NCI-H1417 treated with DMSO at 0.1 percent for 48 hours (cell line): Measurements from ENCODE around the gene KCNK15.
"Not testable (repeated sequence)": the region's sequence is repeated elsewhere in the genome, so short reads cannot be mapped to it uniquely, and the experiment has no call there.

ENCODE experiments used
- DNase-seq: peaks from one replicate; lab custom pipeline; 2025; lab: John Stamatoyannopoulos, UW

Gene KCNK15

DNA sequence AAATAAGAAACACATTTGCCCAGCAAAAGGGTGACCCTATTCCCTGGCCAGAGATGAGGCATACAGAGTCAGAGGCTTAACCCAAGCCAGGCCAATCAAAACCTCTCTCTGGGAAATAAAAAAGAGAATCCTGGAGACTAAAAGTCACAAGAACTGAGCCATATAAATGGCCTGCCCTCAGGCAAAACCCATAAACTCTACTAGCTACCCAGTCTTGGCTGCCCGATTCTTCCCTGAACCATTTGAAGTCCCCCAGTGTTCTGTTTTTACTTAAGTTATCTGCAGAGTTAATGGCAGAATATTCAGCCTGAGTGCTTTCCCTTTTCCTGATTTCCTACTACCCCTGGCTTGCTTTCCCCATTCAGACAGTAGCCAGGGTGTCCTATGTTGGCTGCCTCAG is 13.9 kb downstream of the KCNK15 start:
- DNase-seq, result no peak

DNA sequence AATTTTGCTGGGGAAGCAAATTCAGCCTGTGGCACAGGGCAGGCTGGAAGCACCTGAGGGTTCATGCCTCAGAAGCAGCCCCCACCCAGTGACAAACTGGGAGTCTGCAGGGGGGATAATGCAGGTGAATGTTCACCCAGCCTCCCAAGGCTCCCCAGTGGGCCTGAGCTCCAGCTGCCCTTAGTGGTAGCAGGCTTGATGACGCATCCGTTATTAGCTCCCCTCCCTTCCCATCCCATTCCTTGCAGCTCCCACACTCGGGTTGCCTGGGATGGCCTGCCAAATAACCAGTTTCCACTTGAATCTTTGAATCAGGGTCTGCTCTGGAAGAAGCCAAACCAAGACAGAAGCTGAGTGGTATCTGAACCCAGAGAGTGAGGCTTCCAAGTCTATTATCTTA is 15.8 kb downstream of the KCNK15 start:
- DNase-seq, result no peak

DNA sequence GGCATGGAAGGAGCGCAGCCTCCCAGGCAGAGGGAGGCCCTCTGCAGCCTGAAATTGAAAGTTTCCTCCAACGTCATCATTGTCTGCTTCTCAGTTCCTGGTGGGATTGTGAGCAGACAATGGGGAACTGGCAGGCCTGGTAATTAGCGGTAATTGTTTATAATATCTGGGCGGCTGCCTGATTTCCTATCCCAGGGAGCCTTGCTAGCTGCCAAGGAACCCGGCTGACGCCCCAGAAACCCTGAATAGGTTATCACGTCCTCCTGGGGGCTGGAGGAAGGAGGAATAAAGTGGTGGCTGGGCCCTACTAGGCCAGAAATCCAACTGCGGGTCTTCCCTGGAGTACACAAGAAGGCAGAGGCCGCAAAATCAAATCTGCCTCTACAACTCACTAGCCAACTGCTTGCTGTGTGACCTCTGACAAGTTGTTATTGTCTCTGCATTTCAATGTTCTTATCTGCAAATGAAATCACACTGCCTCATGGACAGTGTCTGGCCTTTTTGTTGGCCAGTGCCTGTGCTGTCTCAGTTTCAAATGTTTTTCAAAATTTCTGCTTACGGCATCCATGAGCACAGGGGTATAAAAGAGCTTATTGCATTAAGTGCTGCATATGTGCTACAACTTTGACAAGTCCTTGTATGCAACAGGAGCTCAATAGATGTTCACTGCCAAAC is 16.9 kb downstream of the KCNK15 start:
- no peak for DNase-seq

DNA sequence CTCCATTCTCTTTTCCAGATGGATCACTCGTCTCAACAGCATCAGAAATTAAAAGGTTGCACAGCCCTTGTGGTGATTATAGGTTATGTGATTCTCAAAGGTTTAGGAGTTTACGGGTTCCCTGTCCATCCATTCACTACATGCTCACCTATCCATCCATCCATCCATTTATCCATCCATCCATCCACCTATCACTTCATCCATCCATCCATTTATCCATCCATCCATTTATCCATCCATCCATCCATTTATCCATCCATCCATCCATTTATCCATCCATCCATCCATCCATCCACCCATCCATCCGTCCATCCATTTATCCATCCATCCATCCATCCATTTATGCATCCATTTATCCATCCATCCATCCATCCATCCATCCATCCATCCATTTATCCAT is 18.1 kb downstream of the KCNK15 start:
- not testable (repeated sequence) for DNase-seq

DNA sequence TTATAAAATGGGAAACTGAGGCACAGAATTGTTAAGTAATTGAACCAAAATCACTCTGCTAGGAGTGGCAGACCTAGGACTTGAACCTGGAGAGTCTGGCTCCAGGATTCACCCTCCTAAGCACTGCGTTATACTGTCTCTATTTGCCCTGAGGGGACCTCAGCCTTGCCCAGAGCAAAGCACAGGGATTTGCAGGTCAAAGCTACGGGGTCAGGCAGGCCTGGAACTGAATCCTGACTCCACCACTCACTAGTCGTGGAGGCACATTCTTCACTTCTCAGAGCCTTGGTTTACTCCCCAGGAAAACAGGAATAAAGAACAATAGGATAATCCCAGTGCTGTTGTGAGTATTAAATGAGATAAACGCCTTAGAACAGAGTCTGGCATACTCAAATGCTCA is 19.4 kb downstream of the KCNK15 start:
- DNase-seq, result no peak

DNA sequence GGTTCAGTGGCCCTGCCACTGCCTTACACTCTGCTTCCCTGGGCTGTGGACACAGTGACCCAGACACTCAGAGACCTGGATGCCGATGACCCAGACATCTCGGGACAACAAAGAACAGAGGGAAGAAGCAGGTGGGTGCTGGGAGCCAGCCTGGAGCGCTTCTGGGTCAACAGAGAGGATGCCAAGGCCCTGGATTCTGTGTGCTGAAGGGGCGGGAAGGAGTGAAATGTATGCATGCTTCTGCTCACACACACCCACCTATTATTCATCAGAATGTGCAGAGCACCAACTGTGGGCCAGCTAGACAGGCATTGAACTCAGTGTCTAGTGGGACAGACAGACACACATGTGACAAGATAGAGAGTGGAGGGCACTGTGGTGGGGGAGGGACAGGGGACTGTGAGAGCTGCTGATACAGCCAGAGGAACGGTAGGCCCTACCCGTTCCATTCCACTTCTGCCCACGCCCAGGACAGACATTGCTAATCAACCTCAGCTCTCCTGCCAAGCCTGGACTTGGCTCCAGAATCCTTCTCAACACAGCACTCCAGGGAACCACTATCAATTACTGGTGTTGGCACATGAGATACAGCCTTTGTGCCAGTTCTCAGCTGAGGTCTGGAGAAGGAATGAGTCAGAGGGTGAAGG is 20.2 kb downstream of the KCNK15 start:
- DNase-seq, result no peak

DNA sequence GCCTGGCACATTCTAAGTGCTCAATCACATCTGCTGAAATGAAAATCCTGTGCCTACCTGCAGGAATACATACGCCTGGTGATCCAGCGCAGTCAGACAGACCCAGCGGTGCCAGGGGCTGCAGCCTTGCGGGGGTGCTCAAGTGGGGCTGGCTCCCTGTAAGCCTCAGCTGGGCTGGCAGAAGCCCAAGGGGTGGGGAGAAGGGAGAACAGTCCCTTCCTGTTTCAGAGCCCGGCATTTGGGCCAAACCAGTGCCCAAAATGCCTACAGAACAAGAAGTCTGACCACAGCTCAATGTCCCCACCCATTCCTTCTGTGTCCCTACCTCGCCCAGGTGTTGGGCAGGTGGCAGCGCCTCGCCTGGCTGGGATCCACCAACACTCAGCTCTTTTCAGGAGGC is 22.6 kb downstream of the KCNK15 start:
- DNase-seq, result no peak

DNA sequence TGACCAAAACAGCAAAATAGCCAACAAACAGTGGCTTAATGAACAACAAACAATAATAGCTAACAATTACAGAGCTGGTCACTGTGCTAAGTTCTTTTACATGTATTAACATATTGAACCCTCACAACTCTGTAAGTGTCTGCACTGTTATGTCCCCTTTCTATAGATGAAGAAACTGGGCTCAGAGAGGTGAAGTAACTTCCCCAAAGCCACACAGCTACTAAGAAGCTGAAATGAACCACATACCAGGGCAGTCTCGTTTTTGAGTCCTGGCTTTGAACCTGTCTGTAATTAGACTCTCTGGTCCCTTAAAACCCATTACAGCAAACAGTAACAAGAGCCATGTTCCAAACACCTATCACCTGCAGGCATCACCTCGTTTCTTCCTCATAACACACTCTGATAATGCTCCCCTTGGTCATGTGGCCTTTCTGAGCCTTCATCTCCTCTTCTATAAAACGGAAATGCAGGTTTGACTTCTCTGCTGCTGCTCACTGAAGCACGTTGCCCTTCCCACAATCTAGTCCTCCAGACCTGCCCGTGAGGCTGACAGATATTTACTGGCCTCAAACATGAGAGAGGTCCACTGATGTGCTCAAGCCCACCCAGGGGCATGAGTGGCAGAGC is 23.3 kb downstream of the KCNK15 start:
- DNase-seq, result no peak

DNA sequence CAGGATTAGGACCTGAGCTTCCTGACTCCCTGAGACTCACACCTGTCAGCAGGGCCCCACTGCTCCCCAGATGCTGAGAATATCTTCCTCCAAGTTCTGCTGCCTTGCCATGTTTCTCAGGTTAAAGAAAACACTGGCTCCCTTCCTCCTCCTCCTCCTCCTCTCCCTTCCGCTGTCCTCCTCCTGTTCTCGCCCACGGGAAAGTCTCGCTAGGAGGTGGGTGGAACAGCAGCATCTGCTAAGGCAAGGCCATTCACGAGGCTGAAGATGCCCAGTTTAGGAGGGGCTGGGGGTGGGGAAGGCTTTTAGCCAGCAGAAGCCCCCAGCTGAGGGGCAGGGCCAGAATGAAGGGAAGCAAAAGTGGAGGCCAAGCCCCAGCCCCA is 23.8 kb downstream of the KCNK15 start:
- DNase-seq, result no peak

DNA sequence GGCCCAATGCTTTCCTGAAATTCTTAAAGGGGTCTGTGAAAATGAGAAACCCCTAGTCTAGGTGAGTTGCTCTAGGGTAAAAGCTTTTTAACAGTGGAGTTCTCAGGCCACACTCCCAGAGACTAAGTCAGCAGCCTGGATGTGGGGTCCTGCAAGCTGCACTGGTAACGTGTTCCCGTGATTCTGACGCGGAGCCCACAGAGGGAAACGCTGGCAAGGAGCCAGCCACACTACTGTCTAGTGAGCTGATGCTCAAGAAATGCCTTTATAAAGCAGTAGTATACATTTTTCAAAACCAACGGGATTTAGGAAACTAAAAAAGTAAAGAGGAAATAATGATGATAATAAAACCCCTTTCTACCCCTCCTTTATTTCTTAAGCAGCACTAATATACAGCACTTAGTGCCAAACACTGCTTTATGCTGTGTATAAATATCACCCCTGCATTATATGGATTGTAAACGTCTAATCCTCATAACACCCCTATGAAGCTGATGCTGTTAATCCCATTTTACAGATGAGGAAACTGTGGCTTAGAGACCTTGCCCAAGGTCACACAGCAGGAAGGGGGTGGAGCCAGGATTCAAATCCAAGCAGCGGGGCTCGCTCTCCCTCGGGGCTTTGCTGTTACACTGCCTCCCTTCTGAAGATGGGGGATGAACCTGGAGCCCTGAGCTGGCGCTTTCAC is 25.0 kb downstream of the KCNK15 start:
- no peak for DNase-seq

DNA sequence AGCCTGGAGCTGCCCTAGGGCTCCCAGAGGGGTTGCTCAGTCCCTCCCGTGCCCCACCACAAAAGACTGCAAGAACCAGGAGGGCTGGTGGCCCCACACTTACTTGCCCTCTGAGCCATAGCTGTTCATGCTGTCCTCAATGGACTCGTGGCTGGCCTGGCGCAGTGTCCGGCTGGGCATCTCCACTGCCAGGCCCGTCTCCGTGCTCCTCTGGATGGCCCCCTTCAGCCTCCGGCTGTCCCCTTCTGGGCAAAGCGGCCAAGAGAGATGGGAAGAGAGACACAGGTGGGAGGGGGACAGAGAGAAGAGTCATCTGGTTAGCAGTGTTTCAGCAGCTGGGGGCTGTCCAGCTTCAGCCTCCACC is 25.5 kb downstream of the KCNK15 start:
- no peak for DNase-seq

DNA sequence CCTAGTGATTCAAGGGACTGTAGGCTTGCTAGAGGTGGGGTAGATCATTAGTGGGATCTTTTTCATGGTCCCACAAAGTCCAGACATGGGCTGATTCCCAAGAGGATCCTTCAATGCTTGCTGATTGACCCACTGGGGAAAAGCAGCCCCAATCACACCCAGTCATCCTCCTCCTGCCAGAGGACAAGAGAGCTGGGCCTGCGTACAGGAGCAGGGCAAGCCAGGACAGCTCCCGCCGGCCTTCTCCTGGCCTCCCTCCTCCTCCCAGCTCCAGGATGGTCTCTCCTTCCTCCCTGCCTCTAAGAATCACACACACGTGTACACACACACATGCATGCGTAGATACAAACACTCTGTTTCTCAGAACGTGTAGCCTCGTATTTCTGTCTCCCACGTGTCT is 27.0 kb downstream of the KCNK15 start:
- DNase-seq, result no peak

DNA sequence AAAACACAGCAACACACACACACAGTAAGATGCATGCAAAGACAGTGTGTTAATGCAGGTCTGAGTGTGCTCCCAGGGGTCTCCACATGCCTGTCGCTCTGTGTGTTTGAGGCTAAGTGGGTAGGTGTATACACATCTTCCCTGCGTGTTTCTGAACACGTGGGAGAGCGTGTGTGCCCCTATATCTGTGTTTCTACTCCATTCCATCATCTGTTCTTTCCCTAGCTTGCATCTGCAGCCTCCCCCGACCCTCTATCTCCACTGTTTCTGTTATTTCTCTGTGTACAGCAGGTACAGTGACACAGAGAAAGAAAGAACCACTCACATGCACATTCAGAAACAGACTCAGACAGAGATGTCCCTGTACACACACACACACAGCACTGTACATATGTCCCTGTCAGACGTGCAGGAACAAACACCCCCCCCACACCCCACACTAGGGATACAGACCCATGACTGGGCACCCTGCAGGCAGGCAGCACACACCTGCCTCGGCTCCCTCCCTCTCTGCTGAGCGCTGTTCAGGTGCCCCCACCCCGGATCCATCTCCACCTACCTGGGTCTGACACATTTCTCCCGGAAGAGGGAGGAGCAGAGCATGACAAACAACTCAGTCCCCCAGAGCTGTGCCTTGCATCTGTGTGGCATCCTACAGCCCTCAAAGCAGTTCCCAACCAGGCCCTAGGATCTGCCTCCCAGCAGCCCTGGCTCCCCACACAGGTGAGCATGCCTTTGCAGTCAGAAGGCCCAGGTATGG is 27.6 kb downstream of the KCNK15 start:
- no peak for DNase-seq

DNA sequence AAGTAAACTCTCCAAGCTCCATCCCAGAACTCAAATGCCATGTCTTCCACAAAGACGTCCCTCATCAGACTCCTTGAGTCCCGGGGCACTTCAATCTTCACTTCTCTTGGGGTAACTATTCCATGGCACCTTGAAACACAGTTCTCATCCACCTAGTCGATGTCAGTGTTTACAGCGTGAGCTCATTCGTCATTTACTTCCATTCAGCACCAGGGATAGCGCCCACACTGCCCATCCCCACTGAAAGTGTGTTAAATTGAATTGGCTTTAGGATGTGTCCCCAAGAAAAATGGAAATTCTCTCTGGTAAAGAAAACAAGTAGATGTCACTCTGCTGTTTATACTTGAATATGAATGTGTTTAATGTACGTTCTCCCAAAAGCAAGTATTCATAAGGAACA is 31.3 kb downstream of the KCNK15 start:
- DNase-seq, result no peak

DNA sequence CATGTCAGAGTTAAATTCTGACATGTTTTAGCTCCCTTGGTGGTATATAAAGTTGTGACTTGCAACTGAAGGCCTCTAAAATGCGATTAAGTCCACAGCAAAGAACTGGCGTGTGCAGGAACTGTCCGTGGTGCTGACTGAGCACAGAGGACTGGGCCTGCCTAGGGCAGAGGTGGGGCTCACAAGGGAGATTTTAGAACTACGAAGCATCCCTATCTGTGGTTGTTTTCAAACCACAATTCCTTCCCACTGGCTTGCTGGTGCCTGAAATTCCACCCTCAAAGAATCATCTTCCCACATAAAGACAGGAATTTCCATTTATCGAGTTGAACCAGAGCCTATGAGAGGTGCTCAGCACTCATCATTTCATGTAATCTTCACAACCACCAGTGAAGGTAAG is 34.6 kb downstream of the KCNK15 start:
- no peak for DNase-seq

DNA sequence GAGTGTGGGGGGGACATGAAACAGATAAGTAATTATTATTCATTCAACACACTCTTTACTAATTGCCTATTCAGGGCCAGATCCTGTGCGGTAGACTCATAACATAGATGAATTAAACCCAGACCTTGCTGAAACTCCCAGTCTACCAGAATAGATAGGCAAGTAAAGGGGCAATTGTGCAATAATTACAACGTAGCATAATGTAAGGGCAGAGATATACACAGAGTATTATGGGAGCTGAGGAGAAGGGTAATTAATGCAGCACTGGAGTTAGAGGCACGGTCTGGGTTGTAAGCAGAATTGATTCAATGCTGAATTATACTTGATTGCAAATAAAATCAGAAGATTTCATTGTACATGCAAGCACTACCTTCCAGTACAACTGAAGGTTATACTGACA is 35.5 kb downstream of the KCNK15 start:
- DNase-seq, result no peak

DNA sequence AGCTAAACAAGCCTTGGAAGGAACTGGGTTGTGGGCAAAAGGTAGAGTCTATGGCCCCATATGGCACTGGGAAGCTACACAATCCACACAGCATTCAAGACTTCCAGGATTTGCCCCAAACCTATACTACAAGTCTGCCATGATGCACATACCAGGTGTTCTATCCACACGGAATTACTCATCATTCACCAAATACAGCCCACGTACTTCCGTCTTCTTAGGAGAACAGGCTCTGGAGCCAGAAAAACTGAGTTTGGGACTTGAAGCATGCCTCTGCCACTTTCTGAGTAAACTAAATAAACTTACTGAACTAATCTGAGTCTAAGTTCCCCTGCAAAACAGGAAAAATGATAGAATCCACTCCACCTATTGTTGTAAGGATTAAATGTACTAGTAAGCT is 36.1 kb downstream of the KCNK15 start:
- DNase-seq, result no peak

DNA sequence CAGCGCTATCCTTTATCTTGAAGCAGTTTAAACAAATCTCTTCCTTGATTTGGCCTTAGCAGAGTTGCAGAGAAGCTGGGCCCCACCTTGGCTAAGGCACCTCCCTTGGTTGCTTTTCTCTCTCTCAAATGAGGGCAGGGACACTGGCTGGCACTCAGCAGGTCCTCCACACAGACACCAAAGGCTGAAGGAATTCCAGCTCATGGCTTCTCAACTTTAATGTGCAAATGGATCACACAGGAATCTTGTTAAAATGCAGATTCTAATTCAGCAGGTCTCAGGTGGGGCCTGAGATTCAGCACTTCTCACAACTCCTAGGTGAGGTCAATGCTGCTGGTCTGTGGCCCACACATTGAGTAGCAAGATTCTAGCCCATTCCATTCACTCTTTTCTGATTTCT is 39.0 kb downstream of the KCNK15 start:
- DNase-seq, result no peak

DNA sequence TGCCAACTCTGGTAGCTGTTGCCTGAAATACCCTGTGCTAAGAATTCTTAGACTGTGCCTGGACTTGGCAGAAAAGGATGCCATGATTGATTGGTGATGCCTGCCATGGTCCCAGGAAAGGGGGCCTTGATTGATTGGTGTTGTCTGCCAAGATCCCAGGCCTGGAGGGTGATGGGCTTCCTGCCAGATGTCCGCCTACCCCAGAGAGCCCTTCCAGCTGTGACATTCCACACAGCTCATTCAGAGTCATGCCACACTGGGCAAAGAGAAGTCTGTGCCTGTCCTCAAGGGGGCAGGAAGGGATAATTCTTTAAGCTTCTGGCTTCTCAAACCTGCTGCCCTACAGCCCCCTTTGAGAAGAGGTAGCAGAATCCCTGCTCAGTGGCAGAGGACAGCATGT is 40.1 kb downstream of the KCNK15 start:
- DNase-seq, result no peak

DNA sequence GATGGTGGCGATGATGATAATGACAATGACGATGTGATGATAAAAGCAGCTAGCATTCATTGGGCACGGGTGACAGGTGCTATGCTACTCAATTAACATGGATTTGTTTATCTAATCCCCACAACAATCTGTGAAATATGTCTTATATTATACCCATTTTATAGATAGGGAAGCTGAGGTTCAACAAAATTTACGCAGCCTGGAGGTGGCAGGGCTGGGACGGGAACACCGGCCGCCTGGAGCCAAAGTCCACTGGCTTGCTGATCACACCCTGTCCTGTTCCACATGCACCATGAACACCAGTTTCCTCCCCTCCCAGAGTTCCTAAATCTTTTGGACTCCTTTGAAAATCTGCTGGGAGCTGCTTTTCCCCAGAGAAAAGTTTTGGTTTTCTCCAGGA is 41.6 kb downstream of the KCNK15 start:
- no peak for DNase-seq

DNA sequence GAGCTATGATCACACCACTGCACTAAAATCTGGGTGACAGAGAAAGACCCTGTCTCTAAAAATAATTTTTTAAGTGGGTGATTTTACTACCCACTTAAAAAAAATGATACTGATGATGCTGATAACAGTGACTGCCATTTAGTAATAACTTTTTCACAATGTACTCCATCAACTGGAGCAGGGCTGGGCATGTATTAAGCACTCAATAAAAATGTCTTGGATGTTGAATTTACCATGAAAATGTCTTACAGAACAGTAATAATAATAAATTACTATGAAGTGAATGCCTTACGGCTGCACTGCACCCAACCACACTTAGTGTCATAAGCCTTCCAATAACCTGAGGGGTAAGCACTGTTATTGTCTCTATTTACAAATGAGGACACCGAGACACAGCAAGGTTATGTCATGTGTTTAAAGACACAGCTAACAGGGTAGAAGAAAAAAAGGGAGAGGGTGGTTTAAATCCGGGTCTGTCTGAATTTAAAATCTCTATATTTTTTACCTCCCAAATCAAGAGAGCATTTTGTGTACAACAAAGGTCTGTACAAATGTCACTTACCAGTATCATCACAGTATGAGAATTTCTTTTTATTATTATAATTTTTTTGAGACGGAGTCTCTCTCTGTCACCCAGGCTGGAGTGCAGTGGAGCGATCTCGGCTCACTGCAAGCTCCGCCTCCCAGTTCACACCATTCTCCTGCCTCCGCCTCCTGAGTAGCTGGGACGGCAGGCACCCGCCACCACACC is 43.2 kb downstream of the KCNK15 start:
- DNase-seq, result no peak
